Sigmoid colon (tissue), 7 donors: ENCODE data around the gene HPCAL1. TPM values are rescaled to one million over a fixed set of nuclear protein-coding genes. Genes with fewer than 3 reads are reported as not detected.
A peak's percentile ranks its signal among the peaks of the same experiment; 100 is the strongest.

ENCODE experiments used
- DNase-seq: peaks from one replicate; pipeline ENCODE4 v3.0.0-alpha.2; 2019
- H3K27ac ChIP-seq, 4 donors: fragments of 200-600 bp; sonication (generic); one replicate each; pipeline ENCODE4 v1.5.1; 2016 to 2019; ENCODE audit warnings: mild to moderate bottlenecking in 1 of 4
- H3K27me3 ChIP-seq, 3 donors: fragments of 200-600 bp; sonication (generic); one replicate each; pipeline ENCODE4 v1.5.1; 2019; ENCODE audit warnings: mild to moderate bottlenecking in 1 of 3
- H3K36me3 ChIP-seq, 4 donors: fragments of 200-600 bp; sonication (generic); one replicate each; pipeline ENCODE4 v1.5.1; 2016 to 2019
- H3K4me1 ChIP-seq, 4 donors: fragments of 200-600 bp; sonication (generic); one replicate each; pipeline ENCODE4 v1.5.1; 2017 to 2019
- H3K4me3 ChIP-seq, 4 donors: fragments of 200-600 bp; sonication (generic); one replicate each; pipeline ENCODE4 v1.5.1; 2017 to 2019; ENCODE audit warnings: mild to moderate bottlenecking in 2 of 4, moderate library complexity in 1 of 4
- H3K9me3 ChIP-seq, 4 donors: fragments of 200-600 bp in 3 of 4; sonication (generic) in 3 of 4; one replicate each; pipeline versions ENCODE4 v1.5.1 to v1.6.1; 2013 to 2019
- EP300 ChIP-seq, 4 donors: sonication (generic); formaldehyde crosslinking; IDR thresholded peaks; one replicate each; pipeline ENCODE4 v1.6.1; 2017; ENCODE audit warnings: antibody characterized with exemption in 4 of 4
- POLR2A ChIP-seq, 2 donors: fragments of 450-650 bp; IDR thresholded peaks; one replicate each; pipeline ENCODE4 v1.6.1; 2016; ENCODE audit warnings: antibody characterized with exemption in 2 of 2, mild to moderate bottlenecking in 2 of 2, moderate library complexity in 2 of 2
- POLR2AphosphoS5 ChIP-seq, 4 donors: sonication (generic); formaldehyde crosslinking; IDR thresholded peaks; one replicate each; pipeline ENCODE4 v1.6.1; 2017; ENCODE audit warnings: antibody characterized with exemption in 4 of 4
- WGBS, 2 donors: extraction: QIAGEN DNeasy Blood & Tissue Kit; methylation state at CpG; one replicate each; pipeline ENCODE4 v1.1.7; 2013; 5-methylcytosine and 5-hydroxymethylcytosine counted together
- intact Hi-C: fragments of 100-400 bp; cut with DNase I; formaldehyde crosslinking; loops from one replicate; pipeline ENCODE4 v1.15.1; 2023
- polyA plus RNA-seq, 3 donors: library from polyadenylated mRNA; stranded (reverse); fragments of 200-250 nt; gene quantifications; one replicate each; pipeline ENCODE4 v1.2.3, GENCODE V29; 2013
- total RNA-seq, 4 donors: library from RNA; depleted of rRNA; stranded (reverse); fragments of >200 nt; gene quantifications; one replicate each; pipeline ENCODE4 v1.1.0, GENCODE V29; 2016
- TF ChIP-seq, protein P1 (sequence below), 4 experiments: fragments of 450-650 bp in 3 of 4; fragments of 200-600 bp in 1 of 4; IDR thresholded peaks; one replicate each; pipeline ENCODE4 v1.5.1; 2016 to 2019; ENCODE audit warnings: antibody characterized with exemption in 4 of 4, mild to moderate bottlenecking in 3 of 4, moderate library complexity in 2 of 4
- donor health status: healthy with polysubstance abuse.
- donor health status: Bipolar disorder and iron deficiency.
- donor health status: healthy.

The HPCAL1 gene
- total and polyA plus RNA-seq, 7 donors = 27.7 to 115 (median 46.0) TPM

DNA sequence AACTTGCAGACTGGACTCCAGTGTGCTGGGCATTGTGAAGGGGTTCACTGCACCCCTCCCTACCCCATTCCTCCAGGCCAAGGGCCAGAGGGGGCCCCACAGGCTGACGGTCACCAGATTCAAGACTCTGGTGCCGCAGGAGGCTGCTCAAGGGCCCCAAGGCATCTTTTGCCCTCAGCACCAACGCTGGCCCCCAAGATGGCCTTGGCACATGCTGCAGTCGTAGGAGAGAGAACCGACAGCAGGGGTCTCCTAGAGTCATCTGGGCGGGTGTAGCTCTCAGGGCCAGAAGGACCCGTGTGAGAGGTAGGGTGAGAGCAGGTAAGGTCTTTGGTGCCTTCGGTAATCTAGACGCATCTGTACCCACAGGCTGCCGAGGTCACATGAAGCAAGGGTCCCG, 164.1 kb downstream of the HPCAL1 start:
- Histone ChIP-seq H3K4me1 (no peaks in the 10 kb centered on the region), H3K4me3 (no peak overlapping the region), H3K9me3 (no peaks in the 10 kb centered on the region), H3K27ac (no peak overlapping the region), H3K36me3 (no peaks in the 10 kb centered on the region), H3K27me3 (no peaks in the 10 kb centered on the region)
- WGBS, 2 donors = 92% methylated on average over 11 of the region's 11 CpGs
- peak; percentile 28 for DNase-seq
- no peak for TF ChIP-seq EP300 (IDR thresholded peaks at IDR 0.05)
- TF ChIP-seq, protein P1, sequence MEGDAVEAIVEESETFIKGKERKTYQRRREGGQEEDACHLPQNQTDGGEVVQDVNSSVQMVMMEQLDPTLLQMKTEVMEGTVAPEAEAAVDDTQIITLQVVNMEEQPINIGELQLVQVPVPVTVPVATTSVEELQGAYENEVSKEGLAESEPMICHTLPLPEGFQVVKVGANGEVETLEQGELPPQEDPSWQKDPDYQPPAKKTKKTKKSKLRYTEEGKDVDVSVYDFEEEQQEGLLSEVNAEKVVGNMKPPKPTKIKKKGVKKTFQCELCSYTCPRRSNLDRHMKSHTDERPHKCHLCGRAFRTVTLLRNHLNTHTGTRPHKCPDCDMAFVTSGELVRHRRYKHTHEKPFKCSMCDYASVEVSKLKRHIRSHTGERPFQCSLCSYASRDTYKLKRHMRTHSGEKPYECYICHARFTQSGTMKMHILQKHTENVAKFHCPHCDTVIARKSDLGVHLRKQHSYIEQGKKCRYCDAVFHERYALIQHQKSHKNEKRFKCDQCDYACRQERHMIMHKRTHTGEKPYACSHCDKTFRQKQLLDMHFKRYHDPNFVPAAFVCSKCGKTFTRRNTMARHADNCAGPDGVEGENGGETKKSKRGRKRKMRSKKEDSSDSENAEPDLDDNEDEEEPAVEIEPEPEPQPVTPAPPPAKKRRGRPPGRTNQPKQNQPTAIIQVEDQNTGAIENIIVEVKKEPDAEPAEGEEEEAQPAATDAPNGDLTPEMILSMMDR (IDR thresholded peaks at IDR 0.05) = no peak
- no peak for TF ChIP-seq POLR2AphosphoS5 (IDR thresholded peaks at IDR 0.05)
- TF ChIP-seq POLR2A (IDR thresholded peaks at IDR 0.05) = no peak
- intact Hi-C loops = no loop called here

DNA sequence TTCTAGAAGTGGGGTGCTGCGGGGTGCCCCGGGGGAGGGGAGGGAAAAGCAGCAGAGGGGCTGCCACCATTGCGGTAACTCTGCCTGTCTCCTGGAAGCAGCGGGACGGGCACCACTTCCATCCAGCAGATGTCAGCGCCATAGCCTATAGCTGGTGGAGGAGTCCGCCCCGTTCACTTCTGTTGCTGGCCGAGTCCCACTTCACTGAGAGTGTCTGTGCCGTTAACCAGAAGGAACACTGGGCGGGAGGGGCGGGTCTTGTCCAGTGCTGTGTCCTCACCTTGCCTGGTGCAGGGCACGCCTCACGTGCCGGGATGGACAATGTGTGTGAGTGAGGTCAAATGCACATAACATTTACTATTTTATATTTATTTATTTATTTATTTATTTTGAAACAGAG, 164.7 kb downstream of the HPCAL1 start:
- Histone ChIP-seq H3K27ac (no peak overlapping the region), H3K4me1 (no peaks in the 10 kb centered on the region), H3K4me3 (no peak overlapping the region), H3K36me3 (no peaks in the 10 kb centered on the region), H3K9me3 (no peaks in the 10 kb centered on the region), H3K27me3 (no peaks in the 10 kb centered on the region)
- TF ChIP-seq POLR2A (IDR thresholded peaks at IDR 0.05) (no peak), POLR2AphosphoS5 (IDR thresholded peaks at IDR 0.05) (no peak), EP300 (IDR thresholded peaks at IDR 0.05) (no peak)
- TF ChIP-seq, protein P1 (IDR thresholded peaks at IDR 0.05) = no peak
- 84 to 85% methylated on average over 15 of the region's 15 CpGs for WGBS, 2 donors
- intact Hi-C loops = no loop called here
- DNase-seq = peak; percentile 34

DNA sequence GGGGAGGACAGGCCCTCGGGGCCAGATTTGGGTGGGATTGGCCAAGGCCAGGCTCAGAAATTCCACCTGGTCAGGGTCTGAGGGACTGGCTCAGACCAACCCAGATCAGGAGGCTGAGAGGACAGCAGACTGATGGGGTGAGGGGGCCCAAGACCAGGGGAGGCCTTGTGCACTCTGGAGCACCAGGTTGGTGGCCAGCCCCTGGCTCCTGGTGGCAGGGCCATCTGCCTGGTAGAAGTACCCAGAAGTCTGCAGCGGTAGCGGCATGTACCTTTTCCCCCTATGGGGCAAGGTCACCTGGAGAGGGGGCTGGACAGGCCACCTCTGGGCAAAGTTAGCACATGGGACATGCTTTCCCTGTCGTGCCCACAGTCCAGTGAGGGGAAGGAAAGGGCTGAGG, 166.6 kb downstream of the HPCAL1 start:
- H3K27ac ChIP-seq = no peak overlapping the region
- no peaks in the 10 kb centered on the region for H3K4me1 ChIP-seq
- DNase-seq = peak; percentile 45
- intact Hi-C loops = no loop called here
- no peaks in the 10 kb centered on the region for H3K27me3 ChIP-seq
- H3K36me3 ChIP-seq = no peaks in the 10 kb centered on the region
- no peak overlapping the region for H3K4me3 ChIP-seq
- TF ChIP-seq EP300 (IDR thresholded peaks at IDR 0.05) = no peak
- no peak for TF ChIP-seq POLR2A (IDR thresholded peaks at IDR 0.05)
- TF ChIP-seq, protein P1 (IDR thresholded peaks at IDR 0.05) = no peak
- no peak for TF ChIP-seq POLR2AphosphoS5 (IDR thresholded peaks at IDR 0.05)
- 90 to 97% methylated on average over 4 of the region's 4 CpGs for WGBS, 2 donors
- H3K9me3 ChIP-seq = no peaks in the 10 kb centered on the region

DNA sequence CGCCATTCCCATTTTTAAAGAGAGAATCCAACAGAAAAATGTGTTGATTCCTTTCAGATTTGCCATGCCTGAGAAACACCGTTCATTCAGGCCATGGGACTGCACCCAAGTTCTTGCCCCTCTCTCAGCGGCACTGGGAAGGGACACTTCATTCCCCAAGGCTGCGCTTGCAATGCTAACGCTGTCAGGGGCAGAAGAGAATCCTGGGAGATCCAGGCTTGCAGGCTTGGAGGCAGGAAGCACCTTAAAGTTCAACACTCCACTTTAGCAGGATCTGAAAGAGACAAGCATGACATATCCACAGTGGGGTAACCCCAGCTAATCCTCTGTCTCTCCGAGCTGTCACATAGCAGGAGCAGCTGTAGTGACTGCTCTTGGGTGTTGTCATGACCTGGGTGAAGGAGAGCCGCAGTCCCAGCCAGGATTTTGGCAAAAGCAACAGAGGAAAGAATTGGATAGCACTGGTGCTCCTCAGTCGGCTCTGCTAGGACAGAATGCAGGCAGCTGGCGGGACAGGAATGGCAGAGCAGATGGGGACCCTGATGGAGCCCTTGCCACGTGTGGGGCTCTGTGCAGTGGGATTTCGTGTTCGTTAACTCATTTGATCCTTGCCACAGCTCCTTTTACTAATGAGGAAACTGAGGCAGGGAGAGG, 167.4 kb downstream of the HPCAL1 start:
- Histone ChIP-seq H3K27ac (no peak overlapping the region), H3K4me3 (no peak overlapping the region), H3K27me3 (no peaks in the 10 kb centered on the region), H3K4me1 (no peaks in the 10 kb centered on the region), H3K36me3 (no peaks in the 10 kb centered on the region), H3K9me3 (no peaks in the 10 kb centered on the region)
- WGBS, 2 donors = 88 to 89% methylated on average over 12 of the region's 12 CpGs
- intact Hi-C loops = no loop called here
- peak; percentile 30 for DNase-seq
- TF ChIP-seq POLR2AphosphoS5 (IDR thresholded peaks at IDR 0.05) (no peak), POLR2A (IDR thresholded peaks at IDR 0.05) (no peak), EP300 (IDR thresholded peaks at IDR 0.05) (no peak)
- TF ChIP-seq, protein P1 (IDR thresholded peaks at IDR 0.05) = no peak
